Measurements from ENCODE around the gene ASTE1.
A peak's percentile ranks its signal among the peaks of the same experiment; 100 is the strongest.

Gene ASTE1

DNA sequence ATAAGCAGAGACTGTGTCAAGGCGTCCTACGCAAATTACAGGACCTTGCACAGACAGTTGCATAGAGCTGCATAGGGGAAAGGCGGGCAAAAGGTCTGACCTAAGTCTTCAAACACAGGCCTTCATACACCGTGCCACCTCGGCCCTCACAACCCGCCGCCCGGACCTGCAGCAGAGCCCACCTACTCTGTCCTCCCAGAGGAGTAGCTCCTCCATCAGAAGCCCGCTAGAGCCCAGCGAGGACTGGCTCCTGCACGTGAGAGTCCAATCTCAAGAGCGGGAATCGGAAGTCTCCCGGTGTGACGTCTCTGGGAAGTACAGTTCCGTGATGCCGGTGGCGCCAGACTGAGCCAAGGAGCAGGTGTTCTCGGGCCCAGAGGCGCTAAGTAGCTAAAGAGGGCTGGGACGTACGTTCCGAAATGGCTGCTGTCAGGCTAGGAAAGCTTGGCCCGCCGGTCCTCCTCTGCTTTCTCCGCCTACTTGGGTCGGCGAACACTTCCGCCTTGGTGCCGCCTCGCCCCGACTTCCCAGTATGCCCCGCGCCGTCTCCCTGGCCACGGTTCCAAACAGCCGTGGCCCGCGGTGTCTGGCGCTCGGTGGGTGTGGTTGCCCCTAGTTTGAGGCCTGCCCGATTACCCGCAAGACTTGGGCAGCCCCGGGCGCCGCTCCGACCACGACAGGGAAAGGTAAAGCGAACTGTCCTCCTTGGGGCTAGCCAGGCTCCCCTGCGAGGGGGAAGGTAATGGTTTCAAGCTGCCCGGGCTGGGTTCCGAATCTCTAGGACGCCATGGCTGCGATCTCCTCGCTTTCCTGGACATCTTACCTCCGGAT is at the start of gene ASTE1, which contains the start of gene NEK11 (continued):
- no peak for TF ChIP-seq ZBTB49 (tag by site-specific recombination; IDR thresholded peaks at IDR 0.05; ENCODE audit: low read depth)
- no peak for TF ChIP-seq ZNF768 (tag by site-specific recombination; IDR thresholded peaks at IDR 0.05)
- TF ChIP-seq SCRT1 (tag by site-specific recombination; IDR thresholded peaks at IDR 0.05; ENCODE audit: borderline replicate concordance) = no peak
- TF ChIP-seq ZFHX2 (tag by site-specific recombination; conservative IDR thresholded peaks at IDR 0.05) = peak; percentile 71
- no peak for TF ChIP-seq ZNF521 (tag by site-specific recombination; IDR thresholded peaks at IDR 0.05)
- 0 out of 2 replicates have a peak, but pooled peaks have one; percentile 34 for TF ChIP-seq ZNF610 (tag by site-specific recombination; IDR thresholded peaks at IDR 0.05; ENCODE audit: borderline replicate concordance)
- no peak for TF ChIP-seq ZNF416 (tag by site-specific recombination; IDR thresholded peaks at IDR 0.05)
- TF ChIP-seq, protein P1, sequence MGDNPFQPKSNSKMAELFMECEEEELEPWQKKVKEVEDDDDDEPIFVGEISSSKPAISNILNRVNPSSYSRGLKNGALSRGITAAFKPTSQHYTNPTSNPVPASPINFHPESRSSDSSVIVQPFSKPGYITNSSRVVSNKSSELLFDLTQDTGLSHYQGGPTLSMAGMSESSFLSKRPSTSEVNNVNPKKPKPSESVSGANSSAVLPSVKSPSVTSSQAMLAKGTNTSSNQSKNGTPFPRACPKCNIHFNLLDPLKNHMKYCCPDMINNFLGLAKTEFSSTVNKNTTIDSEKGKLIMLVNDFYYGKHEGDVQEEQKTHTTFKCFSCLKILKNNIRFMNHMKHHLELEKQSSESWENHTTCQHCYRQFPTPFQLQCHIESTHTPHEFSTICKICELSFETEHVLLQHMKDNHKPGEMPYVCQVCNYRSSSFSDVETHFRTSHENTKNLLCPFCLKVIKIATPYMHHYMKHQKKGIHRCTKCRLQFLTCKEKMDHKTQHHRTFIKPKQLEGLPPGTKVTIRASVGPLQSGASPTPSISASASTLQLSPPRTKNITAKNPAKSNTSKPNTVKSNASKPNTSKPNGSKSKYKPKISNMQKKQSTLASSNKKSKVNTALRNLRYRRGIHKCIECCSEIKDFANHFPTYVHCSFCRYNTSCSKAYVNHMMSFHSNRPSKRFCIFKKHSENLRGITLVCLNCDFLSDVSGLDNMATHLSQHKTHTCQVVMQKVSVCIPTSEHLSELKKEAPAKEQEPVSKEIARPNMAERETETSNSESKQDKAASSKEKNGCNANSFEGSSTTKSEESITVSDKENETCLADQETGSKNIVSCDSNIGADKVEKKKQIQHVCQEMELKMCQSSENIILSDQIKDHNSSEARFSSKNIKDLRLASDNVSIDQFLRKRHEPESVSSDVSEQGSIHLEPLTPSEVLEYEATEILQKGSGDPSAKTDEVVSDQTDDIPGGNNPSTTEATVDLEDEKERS (tag by site-specific recombination; IDR thresholded peaks at IDR 0.05) = no peak
- no peak for TF ChIP-seq ZNF350 (tag by site-specific recombination; IDR thresholded peaks at IDR 0.05)
- TF ChIP-seq ZBTB10 (tag by site-specific recombination; IDR thresholded peaks at IDR 0.05) = no peak
- TF ChIP-seq ZNF558 (tag by site-specific recombination; IDR thresholded peaks at IDR 0.05) = no peak
- TF ChIP-seq ZNF354C (tag by site-specific recombination; IDR thresholded peaks at IDR 0.05; ENCODE audit: borderline replicate concordance, low read depth) = no peak
- TF ChIP-seq ZNF404 (tag by site-specific recombination; IDR thresholded peaks at IDR 0.05) = no peak
- no peak for TF ChIP-seq MEIS1 (CRISPR knock-in tag; IDR thresholded peaks at IDR 0.05; ENCODE audit: borderline replicate concordance)
- TF ChIP-seq ZNF335 (tag by site-specific recombination; conservative IDR thresholded peaks at IDR 0.05) = peak; percentile 87
- no peak for TF ChIP-seq ZNF133 (tag by site-specific recombination; IDR thresholded peaks at IDR 0.05)
- TF ChIP-seq, protein P2, sequence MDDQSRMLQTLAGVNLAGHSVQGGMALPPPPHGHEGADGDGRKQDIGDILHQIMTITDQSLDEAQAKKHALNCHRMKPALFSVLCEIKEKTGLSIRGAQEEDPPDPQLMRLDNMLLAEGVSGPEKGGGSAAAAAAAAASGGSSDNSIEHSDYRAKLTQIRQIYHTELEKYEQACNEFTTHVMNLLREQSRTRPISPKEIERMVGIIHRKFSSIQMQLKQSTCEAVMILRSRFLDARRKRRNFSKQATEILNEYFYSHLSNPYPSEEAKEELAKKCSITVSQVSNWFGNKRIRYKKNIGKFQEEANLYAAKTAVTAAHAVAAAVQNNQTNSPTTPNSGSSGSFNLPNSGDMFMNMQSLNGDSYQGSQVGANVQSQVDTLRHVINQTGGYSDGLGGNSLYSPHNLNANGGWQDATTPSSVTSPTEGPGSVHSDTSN (CRISPR knock-in tag; IDR thresholded peaks at IDR 0.05) = peak; percentile 33; the same call in 1 of the 2 replicates
- 0 out of 2 replicates have a peak, but pooled peaks have one; percentile 27 for TF ChIP-seq ZEB2 (tag by site-specific recombination; IDR thresholded peaks at IDR 0.05)
- TF ChIP-seq, protein P3, sequence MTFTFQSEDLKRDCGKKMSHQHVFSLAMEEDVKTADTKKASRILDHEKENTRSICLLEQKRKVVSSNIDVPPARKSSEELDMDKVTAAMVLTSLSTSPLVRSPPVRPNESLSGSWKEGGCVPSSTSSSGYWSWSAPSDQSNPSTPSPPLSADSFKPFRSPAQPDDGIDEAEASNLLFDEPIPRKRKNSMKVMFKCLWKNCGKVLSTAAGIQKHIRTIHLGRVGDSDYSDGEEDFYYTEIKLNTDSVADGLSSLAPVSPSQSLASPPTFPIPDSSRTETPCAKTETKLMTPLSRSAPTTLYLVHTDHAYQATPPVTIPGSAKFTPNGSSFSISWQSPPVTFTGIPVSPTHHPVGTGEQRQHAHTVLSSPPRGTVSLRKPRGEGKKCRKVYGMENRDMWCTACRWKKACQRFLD (tag by site-specific recombination; IDR thresholded peaks at IDR 0.05) = no peak
- TF ChIP-seq, protein P4, sequence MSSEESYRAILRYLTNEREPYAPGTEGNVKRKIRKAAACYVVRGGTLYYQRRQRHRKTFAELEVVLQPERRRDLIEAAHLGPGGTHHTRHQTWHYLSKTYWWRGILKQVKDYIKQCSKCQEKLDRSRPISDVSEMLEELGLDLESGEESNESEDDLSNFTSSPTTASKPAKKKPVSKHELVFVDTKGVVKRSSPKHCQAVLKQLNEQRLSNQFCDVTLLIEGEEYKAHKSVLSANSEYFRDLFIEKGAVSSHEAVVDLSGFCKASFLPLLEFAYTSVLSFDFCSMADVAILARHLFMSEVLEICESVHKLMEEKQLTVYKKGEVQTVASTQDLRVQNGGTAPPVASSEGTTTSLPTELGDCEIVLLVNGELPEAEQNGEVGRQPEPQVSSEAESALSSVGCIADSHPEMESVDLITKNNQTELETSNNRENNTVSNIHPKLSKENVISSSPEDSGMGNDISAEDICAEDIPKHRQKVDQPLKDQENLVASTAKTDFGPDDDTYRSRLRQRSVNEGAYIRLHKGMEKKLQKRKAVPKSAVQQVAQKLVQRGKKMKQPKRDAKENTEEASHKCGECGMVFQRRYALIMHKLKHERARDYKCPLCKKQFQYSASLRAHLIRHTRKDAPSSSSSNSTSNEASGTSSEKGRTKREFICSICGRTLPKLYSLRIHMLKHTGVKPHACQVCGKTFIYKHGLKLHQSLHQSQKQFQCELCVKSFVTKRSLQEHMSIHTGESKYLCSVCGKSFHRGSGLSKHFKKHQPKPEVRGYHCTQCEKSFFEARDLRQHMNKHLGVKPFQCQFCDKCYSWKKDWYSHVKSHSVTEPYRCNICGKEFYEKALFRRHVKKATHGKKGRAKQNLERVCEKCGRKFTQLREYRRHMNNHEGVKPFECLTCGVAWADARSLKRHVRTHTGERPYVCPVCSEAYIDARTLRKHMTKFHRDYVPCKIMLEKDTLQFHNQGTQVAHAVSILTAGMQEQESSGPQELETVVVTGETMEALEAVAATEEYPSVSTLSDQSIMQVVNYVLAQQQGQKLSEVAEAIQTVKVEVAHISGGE (tag by site-specific recombination; conservative IDR thresholded peaks at IDR 0.05; ENCODE audit: low read depth) = peak; percentile 91
- peak; percentile 57; the same call in 1 of the 2 replicates for TF ChIP-seq ZBTB20 (tag by site-specific recombination; IDR thresholded peaks at IDR 0.05)
- peak; percentile 80 for TF ChIP-seq HIC1 (tag by site-specific recombination; IDR thresholded peaks at IDR 0.05)
